H1 (cell line): ENCODE measurements around the gene UMAD1. TPM values are rescaled to one million over a fixed set of nuclear protein-coding genes. Genes with fewer than 3 reads are reported as not detected.

Source experiments
- CTCF ChIA-PET: fragments of 300-600 bp; sonication (Branson Sonifier 250); formaldehyde crosslinking; loops from one replicate; lab custom pipeline; 2021; ENCODE audit not compliant: partially characterized antibody; lab: Charles Lee
- POLR2A ChIA-PET: fragments of 300-600 bp; sonication (Branson Sonifier 250); formaldehyde crosslinking; loops from one replicate; lab custom pipeline; 2021; ENCODE audit warnings: inconsistent platforms; ENCODE audit not compliant: partially characterized antibody; lab: Charles Lee
- DNase-seq, 2 experiments: peaks; one replicate each; pipeline versions ENCODE4 v3.0.0 to v3.0.0-alpha.2; 2010 to 2022; ENCODE audit warnings: low spot score in 2 of 2, low read depth in 1 of 2, mixed read lengths in 1 of 2
- FAIRE-seq: peaks from 2 replicates; lab custom pipeline; 2011; peaks lifted over from hg19 to GRCh38; lab: Jason Lieb, UNC
- H2AFZ ChIP-seq: 2 replicates; pipeline ENCODE4 v1.8.1; 2012; ENCODE audit warnings: low read length, inconsistent platforms
- H2AK5ac ChIP-seq: 2 replicates; pipeline ENCODE4 v1.6.1; 2013; ENCODE audit warnings: low read depth, low read length
- H2BK120ac ChIP-seq: replicated peaks from 2 replicates; pipeline ENCODE3; 2013; ENCODE audit warnings: low read depth, low read length, inconsistent platforms
- H2BK12ac ChIP-seq: 2 replicates; pipeline ENCODE4 v1.6.1; 2013; ENCODE audit warnings: low read depth, low read length
- H2BK15ac ChIP-seq: 2 replicates; pipeline ENCODE4 v1.6.1; 2013; ENCODE audit warnings: low read length
- H2BK20ac ChIP-seq: 2 replicates; pipeline ENCODE4 v1.6.1; 2013; ENCODE audit warnings: low read length
- H2BK5ac ChIP-seq: 2 replicates; pipeline ENCODE4 v1.6.1; 2013; ENCODE audit warnings: low read depth, low read length
- H3K14ac ChIP-seq: 2 replicates; pipeline ENCODE4 v1.6.1; 2013; ENCODE audit warnings: inconsistent platforms; ENCODE audit not compliant: insufficient read length
- H3K18ac ChIP-seq: 2 replicates; pipeline ENCODE4 v1.6.1; 2013; ENCODE audit warnings: low read length; ENCODE audit errors: extremely low read depth
- H3K23ac ChIP-seq: 2 replicates; pipeline ENCODE4 v1.6.1; 2013; ENCODE audit warnings: inconsistent platforms; ENCODE audit not compliant: insufficient read length
- H3K23me2 ChIP-seq: 2 replicates; pipeline ENCODE4 v1.6.1; 2013; ENCODE audit warnings: low read depth, low read length
- H3K27ac ChIP-seq: 2 replicates; pipeline ENCODE4 v1.6.1; 2011; ENCODE audit warnings: low read depth, low read length, inconsistent platforms
- H3K27me3 ChIP-seq, 4 experiments: replicated peaks in 1 of 4; 1 replicate in 1 of 4; 2 replicates in 3 of 4; pipeline versions ENCODE4 v1.6.1 to v1.8.1; 2011 to 2013; ENCODE audit warnings: low read length in 3 of 4, mild to moderate bottlenecking in 3 of 4, inconsistent platforms in 2 of 4, mixed read lengths in 2 of 4, moderate library complexity in 1 of 4; ENCODE audit not compliant: control insufficient read depth in 3 of 4, insufficient read depth in 3 of 4; ENCODE audit errors: extremely low read depth in 1 of 4
- H3K36me3 ChIP-seq, 4 experiments: 2 replicates each; pipeline versions ENCODE4 v1.6.1 to v1.8.1; 2011 to 2013; ENCODE audit warnings: mild to moderate bottlenecking in 4 of 4, low read length in 3 of 4, moderate library complexity in 2 of 4, control low read depth in 1 of 4, inconsistent platforms in 1 of 4; ENCODE audit not compliant: insufficient read depth in 4 of 4, control insufficient read depth in 2 of 4
- H3K4ac ChIP-seq: replicated peaks from 2 replicates; pipeline ENCODE3; 2013; ENCODE audit warnings: low read length, low read depth, mixed read lengths, inconsistent platforms; ENCODE audit not compliant: insufficient read length
- H3K4me1 ChIP-seq, 4 experiments: replicated peaks in 1 of 4; 1 replicate in 1 of 4; 2 replicates in 3 of 4; pipeline versions ENCODE4 v1.6.1 to v1.8.1; 2011 to 2013; ENCODE audit warnings: low read length in 3 of 4, inconsistent platforms in 2 of 4, mixed read lengths in 1 of 4; ENCODE audit not compliant: insufficient read depth in 4 of 4, control insufficient read depth in 3 of 4
- H3K4me2 ChIP-seq, 2 experiments: 2 replicates each; pipeline versions ENCODE4 v1.6.1 to v1.8.1; 2011 to 2013; ENCODE audit warnings: low read depth in 2 of 2, low read length in 2 of 2, control low read depth in 1 of 2, inconsistent platforms in 1 of 2, mild to moderate bottlenecking in 1 of 2; ENCODE audit not compliant: insufficient read depth in 1 of 2
- H3K4me3 ChIP-seq, 4 experiments: fragments of 200-600, 300-600 bp in 1 of 4; sonication (generic), shearing (Covaris generic), sonication (Bioruptor Twin) in 1 of 4; 2 replicates each; pipeline versions ENCODE4 v1.5.1 to v1.8.1; 2011 to 2016; ENCODE audit warnings: low read length in 4 of 4, low read depth in 3 of 4, control low read depth in 2 of 4, inconsistent platforms in 2 of 4, mild to moderate bottlenecking in 2 of 4, mixed read lengths in 1 of 4, moderate library complexity in 1 of 4; ENCODE audit not compliant: insufficient read depth in 2 of 4; ENCODE audit errors: extremely low read depth in 1 of 4
- H3K56ac ChIP-seq: replicated peaks from 2 replicates; pipeline ENCODE3; 2013; ENCODE audit warnings: low read depth, mild to moderate bottlenecking, mixed read lengths, low read length, inconsistent platforms; ENCODE audit not compliant: insufficient read length
- H3K79me1 ChIP-seq: 2 replicates; pipeline ENCODE4 v1.6.1; 2013; ENCODE audit warnings: low read depth, low read length, control low read depth
- H3K79me2 ChIP-seq, 2 experiments: 2 replicates each; pipeline versions ENCODE4 v1.6.1 to v1.8.1; 2012 to 2013; ENCODE audit warnings: low read length in 2 of 2, mild to moderate bottlenecking in 2 of 2, inconsistent platforms in 1 of 2; ENCODE audit not compliant: insufficient read depth in 2 of 2, control insufficient read depth in 1 of 2
- H3K9ac ChIP-seq, 4 experiments: replicated peaks in 1 of 4; 1 replicate in 1 of 4; 2 replicates in 3 of 4; pipeline versions ENCODE4 v1.6.1 to v1.8.1; 2011 to 2013; ENCODE audit warnings: low read depth in 3 of 4, low read length in 3 of 4, control low read depth in 2 of 4, mild to moderate bottlenecking in 2 of 4, moderate library complexity in 2 of 4, inconsistent platforms in 1 of 4; ENCODE audit errors: extremely low read depth in 1 of 4
- H3K9me3 ChIP-seq, 2 experiments: 2 replicates each; pipeline versions ENCODE4 v1.6.1 to v1.8.1; 2012 to 2013; ENCODE audit warnings: mild to moderate bottlenecking in 2 of 2, moderate library complexity in 2 of 2, control low read depth in 1 of 2, inconsistent platforms in 1 of 2, low read depth in 1 of 2, low read length in 1 of 2, mixed read lengths in 1 of 2; ENCODE audit not compliant: insufficient read depth in 2 of 2
- H4K20me1 ChIP-seq, 2 experiments: replicated peaks in 1 of 2; 2 replicates each; pipeline versions ENCODE3 to v1.8.1; 2011 to 2013; ENCODE audit warnings: inconsistent platforms in 2 of 2, low read length in 2 of 2, mild to moderate bottlenecking in 1 of 2; ENCODE audit not compliant: insufficient read depth in 2 of 2, control insufficient read depth in 1 of 2
- H4K5ac ChIP-seq: 2 replicates; pipeline ENCODE4 v1.6.1; 2013; ENCODE audit warnings: low read length, low read depth, mixed read lengths, inconsistent platforms; ENCODE audit not compliant: insufficient read length
- H4K8ac ChIP-seq: 2 replicates; pipeline ENCODE4 v1.8.0; 2013; ENCODE audit warnings: mild to moderate bottlenecking, moderate library complexity, low read length, inconsistent platforms; ENCODE audit not compliant: insufficient read depth; ENCODE audit errors: extremely low read depth
- H4K91ac ChIP-seq: replicated peaks from 2 replicates; pipeline ENCODE3; 2013; ENCODE audit warnings: low read length, mixed read lengths, inconsistent platforms; ENCODE audit not compliant: insufficient read length
- BACH1 ChIP-seq: IDR thresholded peaks from 2 replicates; pipeline ENCODE4 v1.6.1; 2012; ENCODE audit warnings: low read length, improper control_type of control experiment
- KDM4A ChIP-seq: IDR thresholded peaks from one replicate; pipeline ENCODE4 v1.7.1; 2012; ENCODE audit warnings: low read depth, mild to moderate bottlenecking, moderate library complexity, low read length, inconsistent platforms; ENCODE audit not compliant: severe bottlenecking
- NRF1 ChIP-seq: IDR thresholded peaks from 2 replicates; pipeline ENCODE4 v1.6.1; 2011; ENCODE audit warnings: mild to moderate bottlenecking, low read depth, low read length, improper control_type of control experiment
- PHF8 ChIP-seq: fragments of 200-600 bp; sonication (generic); conservative IDR thresholded peaks from 2 replicates; pipeline ENCODE4 v1.7.1; 2012; ENCODE audit warnings: low read depth, mild to moderate bottlenecking, inconsistent platforms, low read length, moderate library complexity
- POLR2A ChIP-seq, 2 experiments: IDR thresholded peaks; 1 replicate in 1 of 2; 2 replicates in 1 of 2; pipeline ENCODE4 v1.6.1; 2011; ENCODE audit warnings: low read depth in 2 of 2, low read length in 2 of 2, mild to moderate bottlenecking in 2 of 2; ENCODE audit errors: control extremely low read depth in 1 of 2
- RAD21 ChIP-seq, 2 experiments: IDR thresholded peaks in 1 of 2; conservative IDR thresholded peaks in 1 of 2; 2 replicates each; pipeline ENCODE4 v1.6.1; 2011; ENCODE audit warnings: low read depth in 2 of 2, low read length in 2 of 2, improper control_type of control experiment in 1 of 2, inconsistent platforms in 1 of 2, mild to moderate bottlenecking in 1 of 2, moderate library complexity in 1 of 2
- SP2 ChIP-seq: IDR thresholded peaks from 2 replicates; pipeline ENCODE4 v1.6.1; 2012; ENCODE audit warnings: mild to moderate bottlenecking, low read length, inconsistent platforms
- TEAD4 ChIP-seq: IDR thresholded peaks from 2 replicates; pipeline ENCODE4 v1.6.1; 2012; ENCODE audit warnings: low read depth, low read length, inconsistent platforms, mixed read lengths
- ZNF274 ChIP-seq: IDR thresholded peaks from 2 replicates; pipeline ENCODE4 v1.7.0; 2012; ENCODE audit warnings: low read length, borderline replicate concordance; ENCODE audit errors: extremely low read depth
- WGBS, 2 experiments: shearing (Covaris generic) in 1 of 2; methylation state at CpG; one replicate each; pipeline versions ENCODE4 v1.1.6 to v1.1.7; 2013 to 2015; ENCODE audit warnings: low lambda C conversion rate in 2 of 2, mixed read lengths in 2 of 2, inconsistent platforms in 1 of 2, low coverage in 1 of 2, missing lambda C conversion rate in 1 of 2; ENCODE audit not compliant: insufficient replicate concordance in 2 of 2, insufficient coverage in 1 of 2, insufficient read length in 1 of 2; ENCODE audit errors: extremely low coverage in 1 of 2, missing lambda C conversion rate in 1 of 2; 5-methylcytosine and 5-hydroxymethylcytosine counted together
- polyA plus RNA-seq, 7 experiments: library from polyadenylated mRNA; depleted of rRNA in 3 of 7; stranded (reverse) in 5 of 7; unstranded in 2 of 7; fragments of >200 nt in 5 of 7; fragments of 200-250 nt in 2 of 7; gene quantifications; 1 replicate in 5 of 7; 2 replicates in 1 of 7; 4 replicates in 1 of 7; pipeline versions ENCODE4 v1.2.1 to v1.2.3, GENCODE V29; 2011 to 2013; ENCODE audit warnings: missing spikeins in 2 of 7, mixed read lengths in 2 of 7
- total RNA-seq: library from RNA; stranded (reverse); fragmentation: NEBNext Ultra II Directional; extraction: Animal tissue kit (Norgen Biotek cat#: 25700); gene quantifications from 2 replicates; pipeline ENCODE4 v1.2.1, GENCODE V29; 2021
- TF ChIP-seq, protein P1 (sequence below): IDR thresholded peaks from 2 replicates; pipeline ENCODE4 v1.6.1; 2012; ENCODE audit warnings: low read length, inconsistent platforms

Gene UMAD1
- total and polyA plus RNA-seq, 2 of the 8 experiments (the other 6 are each of a cell fraction or from before 2014, with no cell fraction given), result 10.4 to 12.3 TPM

DNA sequence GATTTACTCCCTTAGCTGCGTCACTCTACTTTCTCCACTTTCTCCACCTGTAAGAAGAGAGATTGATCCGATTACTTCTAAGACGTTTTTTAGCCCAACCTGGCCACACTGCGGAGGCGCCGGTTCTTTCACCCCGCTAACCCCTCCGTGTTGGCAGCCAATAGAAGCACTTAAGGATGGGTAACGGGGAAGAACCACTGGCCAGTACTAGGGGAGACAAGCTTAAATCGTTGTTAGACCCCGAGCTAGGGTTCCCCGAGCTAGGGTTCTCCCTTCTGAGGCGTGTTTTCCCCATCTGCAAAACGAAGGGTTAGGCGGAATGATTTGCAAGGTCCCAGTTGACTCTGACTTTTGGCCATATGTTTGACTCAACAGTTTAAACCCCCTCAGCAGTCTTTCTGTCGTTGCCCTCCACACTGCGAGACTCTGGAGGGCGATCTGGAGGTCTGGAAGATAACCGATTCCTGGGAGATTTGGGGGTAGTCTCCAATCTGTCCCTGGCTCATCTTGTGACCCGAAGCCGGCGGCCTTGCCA lies 644 bp downstream of the UMAD1 start:
- Histone ChIP-seq H3K9ac (peak overlapping the region; percentile 57 to 92 (median 86)), H2BK120ac (no peak overlapping the region), H3K27ac (peak overlapping the region; percentile 70), H3K4me2 (peak overlapping the region; percentile 88 to 92), H2BK20ac (no peak overlapping the region), H2AK5ac (no peak overlapping the region), H2BK5ac (peak overlapping the region; percentile 90; the same call in 1 of the 2 replicates), H3K56ac (peak overlapping the region; percentile 52), H3K79me1 (no peaks in the 10 kb centered on the region; the same call in 1 of the 2 replicates), H3K23me2 (peaks cover 6% of the 10 kb centered on the region; the same call in 1 of the 2 replicates), H3K23ac (no peak overlapping the region), H4K5ac (peak overlapping the region; percentile 75), H4K20me1 (no peaks in the 10 kb centered on the region), H2BK15ac (no peak overlapping the region), H3K27me3 (no peaks in the 10 kb centered on the region), H3K9me3 (no peaks in the 10 kb centered on the region), H2BK12ac (0 out of 2 replicates have a peak overlapping the region, but pooled peaks have one; percentile 19), H3K4me1 (peaks cover 0 to 5% (median 3%) of the 10 kb centered on the region in 4 experiments; a peak in 3 of 7 replicates), H3K79me2 (peaks cover 0 to 32% of the 10 kb centered on the region in 2 experiments; a peak in 2 of 4 replicates), H2AFZ (peak overlapping the region; percentile 87), H3K18ac (peak overlapping the region; percentile 9; the same call in 1 of the 2 replicates), H3K4me3 (peak overlapping the region; percentile 61 to 96 (median 91)), H3K14ac (no peak overlapping the region), H4K91ac (no peak overlapping the region), H3K4ac (no peak overlapping the region), H3K36me3 (peaks cover 0 to 12% (median 1%) of the 10 kb centered on the region in 4 experiments; a peak in 3 of 8 replicates), H4K8ac (no peak overlapping the region; the same call in 1 of the 2 replicates)
- WGBS, 2 experiments, result 9% methylated on average over 22 of the region's 22 CpGs; no CpG with 5 or more reads in 1 of the 2 experiments
- POLR2A ChIA-PET, result interaction anchor here (0.8 to 2.4 kb wide), 9 partner anchors 9 to 581 kb away, joined by 3 to 8 read pairs (median 3); partner anchors contain the start of gene GLCCI1
- CTCF ChIA-PET, result interaction anchor here (0.7 to 4.3 kb wide), 8 partner anchors 13 to 574 kb away, joined by 3 to 12 read pairs (median 4); no protein-coding TSS in a partner anchor
- 0 out of 2 replicates have a peak, but pooled peaks have one; percentile 31 for TF ChIP-seq PHF8
- TF ChIP-seq RAD21 (IDR thresholded peaks at IDR 0.05 in 1 of 2, conservative IDR thresholded peaks at IDR 0.05 in 1 of 2; ENCODE audit: low read depth in 2 of 2, low read length in 2 of 2), result peak in 1 of 2 experiments; percentile 14; a peak in 1 of 4 replicates
- TF ChIP-seq SP2, result no peak
- no peak for TF ChIP-seq NRF1
- peak in 1 of 2 experiments; percentile 4; a peak in 1 of 3 replicates for TF ChIP-seq POLR2A (IDR thresholded peaks at IDR 0.05; ENCODE audit: control extremely low read depth in 1 of 2, low read depth in 2 of 2, low read length in 2 of 2)
- TF ChIP-seq KDM4A, result peak; percentile 55
- TF ChIP-seq TEAD4, result no peak
- TF ChIP-seq, protein P1, sequence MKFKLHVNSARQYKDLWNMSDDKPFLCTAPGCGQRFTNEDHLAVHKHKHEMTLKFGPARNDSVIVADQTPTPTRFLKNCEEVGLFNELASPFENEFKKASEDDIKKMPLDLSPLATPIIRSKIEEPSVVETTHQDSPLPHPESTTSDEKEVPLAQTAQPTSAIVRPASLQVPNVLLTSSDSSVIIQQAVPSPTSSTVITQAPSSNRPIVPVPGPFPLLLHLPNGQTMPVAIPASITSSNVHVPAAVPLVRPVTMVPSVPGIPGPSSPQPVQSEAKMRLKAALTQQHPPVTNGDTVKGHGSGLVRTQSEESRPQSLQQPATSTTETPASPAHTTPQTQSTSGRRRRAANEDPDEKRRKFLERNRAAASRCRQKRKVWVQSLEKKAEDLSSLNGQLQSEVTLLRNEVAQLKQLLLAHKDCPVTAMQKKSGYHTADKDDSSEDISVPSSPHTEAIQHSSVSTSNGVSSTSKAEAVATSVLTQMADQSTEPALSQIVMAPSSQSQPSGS, result no peak
- TF ChIP-seq BACH1, result no peak
- TF ChIP-seq ZNF274, result no peak
- no peak for DNase-seq
- no peak for FAIRE-seq
